Measurements from ENCODE around the gene CMTM3.
"Not testable (repeated sequence)": the region's sequence is repeated elsewhere in the genome, so short reads cannot be mapped to it uniquely, and the experiment has no call there.

The CMTM3 gene, protein sequence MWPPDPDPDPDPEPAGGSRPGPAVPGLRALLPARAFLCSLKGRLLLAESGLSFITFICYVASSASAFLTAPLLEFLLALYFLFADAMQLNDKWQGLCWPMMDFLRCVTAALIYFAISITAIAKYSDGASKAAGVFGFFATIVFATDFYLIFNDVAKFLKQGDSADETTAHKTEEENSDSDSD

DNA sequence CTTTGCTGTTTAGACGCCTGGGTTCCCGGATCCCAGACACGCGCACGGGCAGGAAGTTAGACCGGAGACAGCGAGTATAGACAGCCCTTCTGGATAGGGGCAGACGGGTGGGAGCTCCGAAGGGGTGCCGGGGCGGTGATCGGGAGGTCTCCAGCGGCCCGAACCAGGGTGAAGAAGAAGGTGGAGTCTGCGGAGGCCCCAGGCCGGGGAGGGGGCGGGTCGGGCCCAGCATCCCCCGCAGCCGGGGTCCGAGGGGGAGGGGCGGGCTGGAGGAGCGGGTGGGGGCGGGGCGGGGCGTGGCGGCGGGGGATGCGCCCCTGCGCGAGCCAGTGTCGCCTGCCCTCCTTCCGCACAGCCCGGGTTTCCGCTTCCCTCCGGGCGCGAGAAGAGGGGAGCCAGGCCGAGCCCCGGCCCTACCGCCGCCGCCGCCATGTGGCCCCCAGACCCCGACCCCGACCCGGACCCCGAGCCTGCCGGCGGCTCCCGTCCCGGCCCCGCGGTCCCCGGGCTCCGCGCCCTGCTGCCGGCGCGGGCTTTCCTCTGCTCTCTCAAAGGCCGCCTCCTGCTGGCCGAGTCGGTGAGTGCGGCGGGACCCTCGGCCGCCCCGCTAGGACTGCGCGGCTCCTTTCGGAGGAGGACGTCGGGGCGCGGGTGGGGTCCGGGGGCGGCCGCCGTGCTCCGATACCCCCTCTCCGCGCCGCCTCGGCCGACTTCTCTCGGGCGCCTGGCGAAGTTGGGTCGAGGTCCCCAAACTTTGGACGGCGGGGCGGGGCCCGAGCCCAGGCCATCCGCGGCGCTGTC is at the start of gene CMTM3:
TSS of gene CMTM3 (plus strand) at position 329 of the 801 bp plus-strand sequence. CDS start at position 431, 102 bp downstream.
- DNase-seq, result peak; percentile 49 to 54

DNA sequence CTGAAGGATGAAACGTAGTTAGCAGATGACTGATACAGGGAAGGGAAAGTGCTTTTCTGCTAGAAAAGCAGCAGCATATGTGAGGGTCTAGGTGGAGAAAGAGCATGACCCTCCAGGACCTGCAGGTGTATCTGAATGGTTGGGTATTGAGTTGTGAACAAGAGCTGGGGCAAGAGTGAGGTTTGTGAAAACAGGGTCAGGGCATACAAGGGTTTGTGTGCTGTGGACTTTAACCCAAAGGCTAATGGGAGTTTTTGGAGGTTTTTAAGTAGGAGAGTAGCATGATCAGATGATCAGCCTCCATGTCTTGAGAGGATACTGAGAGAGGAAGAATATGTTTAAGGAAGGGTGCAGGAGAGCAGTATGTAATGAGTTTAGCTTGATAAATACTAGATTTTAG is 44.4 kb upstream of the CMTM3 start:
- DNase-seq, result no peak

DNA sequence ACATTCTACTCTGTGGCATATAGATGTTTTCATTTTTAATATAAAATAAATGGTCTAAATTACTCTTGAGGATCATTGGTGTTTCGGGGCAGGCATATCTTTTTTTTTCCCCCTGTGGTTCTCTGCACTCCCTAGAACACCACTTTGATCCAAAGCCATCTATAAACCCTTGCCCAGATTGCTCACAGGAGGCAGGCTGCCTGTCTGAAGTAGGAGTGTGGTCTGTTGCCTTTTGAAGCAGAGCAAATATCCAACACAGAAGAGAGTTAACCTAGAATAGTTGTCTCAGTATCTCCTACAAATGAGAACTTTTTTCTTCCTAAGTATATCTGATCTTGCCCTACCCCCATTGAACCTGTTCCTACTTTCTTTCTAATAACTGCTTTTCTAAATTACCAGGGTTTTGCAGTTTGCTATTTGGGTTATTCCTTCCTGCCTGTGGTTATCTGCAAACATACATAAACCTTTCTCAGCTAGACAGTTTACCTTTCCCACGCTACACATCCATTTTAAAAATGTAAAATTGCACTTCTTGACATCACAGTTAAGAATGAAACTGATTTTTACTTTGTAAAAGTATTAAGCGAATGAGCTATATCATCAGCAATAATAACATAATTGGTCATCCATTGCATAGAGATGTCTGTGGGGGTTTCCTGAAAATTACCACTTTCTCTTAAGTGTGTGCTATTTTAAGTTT is 43.0 kb upstream of the CMTM3 start:
- no peak for DNase-seq

DNA sequence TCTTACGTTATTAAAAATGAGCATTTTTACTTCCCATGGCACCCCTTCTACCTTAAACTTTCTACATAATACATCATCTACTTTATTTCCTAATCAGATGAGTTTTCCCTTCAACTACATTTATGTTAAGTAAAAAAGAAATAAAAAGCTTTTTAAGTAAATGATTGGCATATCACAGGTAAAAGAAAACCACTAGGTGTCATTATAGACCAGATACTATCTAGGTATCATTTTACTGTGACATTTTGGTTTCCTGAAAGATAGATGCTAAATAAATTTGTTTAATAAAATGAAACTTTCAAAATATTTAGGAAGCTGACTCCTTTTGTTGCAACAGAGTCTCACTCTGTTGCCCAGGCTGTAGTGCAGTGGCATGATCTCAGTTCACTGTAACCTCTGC is 42.1 kb upstream of the CMTM3 start:
- no peak for DNase-seq

DNA sequence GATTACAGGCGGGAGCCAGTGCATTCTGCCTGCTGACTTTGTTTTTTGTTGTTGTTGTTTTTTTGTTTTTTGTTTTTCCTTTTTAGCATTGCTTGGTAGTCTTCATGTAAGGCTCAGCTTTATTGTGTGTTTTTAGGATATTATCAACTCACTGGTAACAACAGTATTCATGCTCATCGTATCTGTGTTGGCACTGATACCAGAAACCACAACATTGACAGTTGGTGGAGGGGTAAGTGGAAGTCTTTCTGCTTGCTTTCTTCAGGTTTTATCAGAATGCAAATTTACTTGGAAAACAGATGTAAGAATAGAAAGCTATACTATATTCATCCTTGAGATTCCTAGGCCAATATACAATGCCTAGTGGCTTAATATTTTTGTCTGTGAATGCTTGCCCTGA is 41.5 kb upstream of the CMTM3 start:
- DNase-seq, result no peak

DNA sequence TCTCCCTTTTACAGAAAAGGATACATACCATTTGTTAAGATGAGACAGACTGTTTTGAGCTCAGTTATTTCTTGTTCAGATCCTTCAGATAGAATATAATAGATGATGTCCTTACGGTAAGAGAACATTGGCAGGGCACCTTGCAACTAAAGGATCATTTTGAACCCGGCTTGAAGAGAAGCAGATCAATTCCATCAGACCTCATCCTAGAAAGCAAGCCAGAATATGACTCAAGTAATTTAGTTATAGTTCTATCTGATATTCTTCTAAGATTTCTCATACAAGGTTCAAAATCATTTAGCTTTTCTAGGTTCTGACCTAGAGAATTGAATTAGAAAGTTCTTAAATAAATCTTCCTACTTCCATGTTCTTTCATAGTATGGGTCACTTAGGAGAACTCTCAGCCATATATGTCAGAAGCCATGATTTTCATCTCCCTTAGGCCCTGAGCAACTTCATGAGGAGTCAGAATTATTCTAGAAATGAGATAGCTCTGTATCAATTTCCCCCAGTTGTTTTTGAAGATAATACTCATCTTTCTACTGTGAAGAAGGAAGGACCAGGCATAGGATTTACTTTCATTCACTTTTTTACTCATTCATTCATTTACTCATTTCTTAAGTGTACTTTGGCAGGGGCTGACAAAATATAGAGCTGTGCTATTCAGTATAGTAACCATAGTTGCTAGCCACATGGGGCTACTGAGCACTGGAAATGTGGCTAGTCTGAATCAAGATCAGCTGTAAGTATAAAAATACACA is 40.8 kb upstream of the CMTM3 start:
- no peak for DNase-seq

DNA sequence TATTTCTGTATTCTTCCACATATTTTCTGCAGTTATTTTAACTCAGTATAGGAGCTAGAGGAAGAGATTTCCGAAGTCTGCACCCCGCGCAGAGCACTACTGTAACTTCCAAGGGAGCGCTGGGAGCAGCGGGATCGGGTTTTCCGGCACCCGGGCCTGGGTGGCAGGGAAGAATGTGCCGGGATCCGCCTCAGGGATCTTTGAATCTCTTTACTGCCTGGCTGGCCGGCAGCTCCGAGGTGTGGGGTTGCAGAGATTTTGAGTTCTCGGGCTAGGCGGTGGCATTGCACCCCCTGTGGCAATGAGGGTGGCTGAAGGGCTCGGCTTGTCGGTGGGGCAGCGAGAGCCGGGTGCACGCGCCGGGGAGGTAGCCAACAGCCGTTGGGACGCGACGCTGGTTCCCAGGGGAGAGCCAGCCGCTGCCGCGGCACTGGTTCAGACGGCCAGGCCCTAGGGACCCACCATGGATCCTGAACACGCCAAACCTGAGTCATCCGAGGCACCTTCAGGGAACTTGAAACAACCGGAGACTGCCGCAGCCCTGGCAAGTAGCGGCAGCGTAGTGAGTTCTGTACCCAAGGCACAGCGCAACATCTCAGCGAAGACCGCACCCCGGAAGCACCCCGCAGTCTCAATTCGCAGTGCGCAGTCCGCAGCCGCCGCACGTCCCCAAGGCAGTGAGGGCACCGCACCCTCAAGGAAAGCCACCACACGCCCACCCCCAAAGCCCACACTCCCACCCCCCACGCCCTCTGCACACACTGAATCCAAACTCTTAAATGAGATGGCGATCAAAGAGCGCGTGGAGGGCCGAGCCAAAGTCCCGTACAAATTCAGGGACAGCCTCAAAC is 38.2 kb upstream of the CMTM3 start, which contains the start of gene CMTM1:
TSS of gene CMTM1 (plus strand) at position 389 of the 851 bp plus-strand sequence. CDS start at position 464, 75 bp downstream.
- no peak for DNase-seq

DNA sequence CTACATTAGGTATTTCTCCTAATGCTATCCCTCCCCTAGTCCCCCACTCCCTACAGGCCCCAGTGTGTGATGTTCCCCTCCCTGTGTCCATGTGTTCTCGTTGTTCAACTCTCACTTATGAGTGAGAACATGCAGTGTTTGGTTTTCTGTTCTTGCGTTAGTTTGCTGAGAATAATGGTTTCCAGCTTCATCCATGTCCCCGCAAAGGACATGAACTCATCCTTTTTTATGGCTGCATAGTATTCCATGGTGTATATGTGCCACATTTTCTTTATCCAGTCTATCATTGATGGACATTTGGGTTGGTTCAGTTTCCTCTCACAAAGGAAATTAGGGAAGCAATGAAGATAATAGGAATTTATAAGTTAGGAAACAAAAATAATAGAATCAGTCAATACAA is 37.2 kb upstream of the CMTM3 start:
- not testable (repeated sequence) for DNase-seq

DNA sequence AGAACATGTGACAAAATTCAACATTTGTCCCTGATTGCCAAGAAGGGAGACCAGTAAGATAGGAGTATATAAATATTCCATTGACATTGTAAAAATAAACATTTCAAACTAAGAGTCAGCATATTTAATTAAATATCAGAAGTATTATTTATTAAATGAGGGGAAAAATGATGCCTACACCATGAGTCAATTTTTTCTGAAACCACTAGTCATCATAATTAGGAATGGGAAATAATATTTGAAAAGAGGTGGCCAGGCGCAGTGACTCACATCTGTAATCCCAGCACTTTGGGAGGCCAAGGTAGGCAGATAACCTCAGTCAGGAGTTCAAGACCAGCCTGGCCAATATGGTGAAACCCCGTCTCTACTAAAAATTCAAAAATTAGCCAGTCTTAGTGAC is 36.1 kb upstream of the CMTM3 start:
- DNase-seq, result no peak

DNA sequence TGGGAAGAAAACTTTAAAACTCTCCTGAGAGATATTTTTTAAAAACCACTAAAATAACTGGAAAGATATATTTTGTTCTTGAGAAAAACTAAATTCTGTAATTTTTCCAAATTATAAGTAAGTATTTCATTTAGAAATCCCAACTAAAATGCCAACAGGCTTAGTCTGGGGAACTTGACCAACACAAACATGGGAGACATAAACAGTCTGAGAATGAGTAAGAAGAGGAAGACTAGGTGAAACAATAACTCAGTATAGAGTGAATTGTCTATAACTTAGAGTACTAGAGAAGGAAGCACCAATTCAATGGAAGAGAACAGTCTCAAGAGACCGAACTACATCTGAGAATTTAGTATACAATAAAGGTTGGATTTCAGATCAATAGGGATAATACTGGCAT is 35.4 kb upstream of the CMTM3 start:
- DNase-seq, result no peak

DNA sequence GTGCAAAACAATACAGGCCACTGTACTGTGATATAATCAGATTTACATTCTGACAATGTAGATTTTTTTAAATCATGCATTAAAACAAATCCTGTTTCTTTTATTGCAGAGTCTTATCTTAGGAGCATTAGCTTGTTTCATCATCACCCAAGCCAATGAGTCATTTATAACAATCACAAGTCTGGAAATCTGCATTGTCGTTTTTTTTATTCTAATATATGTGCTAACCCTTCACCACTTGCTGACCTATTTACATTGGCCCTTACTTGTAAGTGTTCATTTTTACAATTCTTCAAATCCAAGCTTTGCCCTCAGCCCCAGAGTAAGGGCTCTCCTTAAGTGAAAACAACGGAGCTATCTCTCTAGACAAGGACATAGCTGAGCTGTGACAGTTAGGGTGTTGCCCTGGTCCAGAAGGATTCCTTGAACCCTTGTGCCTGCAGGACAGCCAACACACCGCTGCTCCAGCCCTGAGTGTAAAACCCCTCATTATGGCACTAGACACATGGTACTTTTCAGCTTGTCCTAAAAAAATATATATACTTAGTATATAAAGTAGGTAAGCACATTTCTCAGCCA is 34.6 kb upstream of the CMTM3 start:
- DNase-seq, result no peak

DNA sequence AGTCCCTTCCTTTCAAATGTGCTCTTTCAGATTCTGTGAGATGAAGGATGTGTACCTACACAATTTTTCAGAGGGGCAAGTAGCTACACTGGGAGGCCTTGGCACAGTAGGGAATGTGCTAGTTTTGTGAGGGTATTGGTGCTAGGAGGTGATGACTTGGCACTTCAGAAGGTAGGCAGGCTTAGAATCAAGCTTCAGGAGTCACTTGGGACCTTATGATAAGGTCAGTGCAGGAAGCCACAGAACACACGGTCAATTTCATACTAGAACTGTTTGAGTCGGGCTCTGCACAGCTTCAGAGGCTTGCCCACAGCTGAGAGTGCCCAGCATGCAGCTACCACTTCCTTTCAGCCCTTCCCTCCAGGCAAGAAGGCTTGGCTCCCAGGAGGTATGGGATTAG is 32.1 kb upstream of the CMTM3 start:
- DNase-seq, result no peak

DNA sequence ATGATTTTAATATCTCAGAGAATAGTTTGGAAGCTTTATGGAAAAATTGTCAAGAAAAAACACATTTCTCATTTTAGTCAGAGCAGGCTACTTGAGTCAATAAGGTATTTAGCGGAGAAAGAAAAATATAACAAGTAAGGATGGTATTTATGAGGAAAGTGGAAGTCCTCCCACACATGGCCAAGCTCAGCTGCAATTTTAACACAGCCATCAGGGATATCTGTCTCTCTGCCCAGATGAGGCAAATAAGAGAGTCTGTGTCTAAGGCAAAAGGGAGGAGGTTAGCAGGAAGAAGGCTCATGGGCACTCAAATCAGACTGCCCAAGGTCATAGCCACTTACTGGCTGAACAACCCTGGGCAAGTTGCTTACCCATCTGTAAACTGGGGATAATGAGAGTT is 30.4 kb upstream of the CMTM3 start:
- no peak for DNase-seq

DNA sequence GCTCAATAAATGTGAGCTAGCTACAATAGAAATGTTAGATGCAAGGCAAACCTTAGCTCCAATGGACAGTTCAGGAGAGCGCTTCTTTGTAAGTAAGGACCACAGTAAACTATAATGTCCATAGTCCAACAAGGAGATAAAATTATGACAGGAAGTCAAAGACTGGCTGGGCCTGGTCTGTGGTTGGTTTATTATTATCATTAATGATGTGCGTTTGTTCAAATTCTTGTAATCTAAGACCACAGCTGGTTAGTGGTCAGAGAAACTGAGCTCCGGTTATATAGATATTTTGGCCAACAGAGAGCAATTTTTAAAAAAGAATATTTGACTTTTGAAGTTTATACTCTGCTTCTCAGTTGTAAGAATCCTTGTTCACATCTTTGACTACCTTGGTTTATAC is 30.0 kb upstream of the CMTM3 start:
- no peak for DNase-seq

DNA sequence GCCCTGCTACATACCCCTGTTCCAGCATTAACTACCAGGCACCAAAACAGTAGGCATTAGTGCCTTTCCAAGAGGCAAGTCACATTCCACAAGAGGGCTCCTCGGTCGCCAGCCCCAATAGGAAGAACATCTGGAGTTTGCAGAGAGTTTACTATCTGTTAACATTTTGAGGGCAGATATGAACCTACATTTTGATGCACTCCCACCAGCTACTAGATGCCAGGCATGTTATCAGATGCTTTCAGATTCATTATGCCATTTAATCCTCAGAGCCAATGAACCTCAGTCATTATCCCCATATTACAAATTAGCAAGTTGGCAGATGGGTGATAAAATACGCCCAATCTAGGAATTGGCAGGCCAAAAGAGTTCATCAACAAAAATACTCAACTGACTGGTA is 29.4 kb upstream of the CMTM3 start:
- no peak for DNase-seq

DNA sequence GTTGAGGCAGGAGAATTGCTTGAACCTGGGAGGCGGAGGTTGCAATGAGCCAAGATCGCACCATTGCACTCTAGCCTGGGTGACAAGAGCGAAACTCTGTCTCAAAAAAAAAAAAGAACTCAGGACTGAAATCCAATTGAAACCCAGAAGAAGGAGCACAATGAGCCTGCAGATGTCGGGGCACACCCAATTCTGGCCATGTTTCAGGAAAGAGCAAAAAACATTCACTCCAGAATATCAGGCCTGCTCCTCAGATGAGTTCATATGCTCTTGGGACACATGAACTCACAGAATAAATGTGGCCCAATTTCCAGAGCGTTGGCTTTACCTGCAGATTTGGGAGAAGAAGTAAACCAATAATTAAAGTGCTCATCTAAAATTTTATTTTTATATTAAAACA is 28.2 kb upstream of the CMTM3 start:
- no peak for DNase-seq

DNA sequence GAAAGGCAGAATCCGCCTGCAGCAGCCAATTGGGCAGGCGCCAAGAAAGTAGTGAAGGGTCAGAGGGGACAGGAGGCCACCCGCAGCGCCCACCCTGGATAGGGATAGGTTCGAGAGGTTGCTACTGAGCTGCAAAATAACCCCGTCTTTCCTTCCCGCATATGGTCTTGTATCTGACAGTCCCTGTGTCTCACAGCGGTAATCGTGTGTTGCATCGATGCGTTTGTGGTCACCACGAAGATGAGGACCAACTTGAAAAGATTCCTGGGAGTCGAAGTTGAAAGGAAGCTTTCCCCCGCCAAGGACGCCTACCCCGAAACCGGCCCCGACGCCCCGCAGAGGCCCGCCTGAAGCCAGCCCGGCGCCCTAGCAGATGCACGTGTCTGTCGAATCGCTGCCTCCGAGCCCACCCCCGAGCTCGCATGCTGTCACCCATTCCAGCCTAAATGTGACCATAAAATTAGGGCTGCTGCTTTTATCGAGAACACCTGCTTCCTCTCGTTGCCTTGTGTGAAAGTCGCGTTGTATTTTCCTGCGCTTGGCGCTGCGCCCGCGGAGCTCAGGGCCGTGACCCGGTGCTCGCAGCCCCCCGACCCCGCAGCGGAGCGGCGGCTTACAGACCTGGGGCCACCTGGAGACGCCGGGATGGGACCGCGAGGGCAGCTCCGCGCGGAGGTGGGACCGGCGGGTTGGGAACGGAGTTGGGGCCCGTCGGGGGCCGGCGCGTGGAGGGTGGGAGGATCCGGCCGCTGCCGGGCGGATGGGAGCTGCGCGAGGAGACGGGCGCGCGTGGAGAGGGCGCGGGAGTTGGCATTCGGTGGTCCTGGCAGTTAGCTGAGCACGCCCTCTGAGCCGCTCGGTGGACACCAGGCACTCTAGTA is 25.6 kb upstream of the CMTM3 start, which contains the start of gene CMTM2:
TSS of gene CMTM2 (plus strand) at position 813 of the 881 bp plus-strand sequence. CDS start 145 bp downstream, outside the sequence.
- DNase-seq, result no peak

DNA sequence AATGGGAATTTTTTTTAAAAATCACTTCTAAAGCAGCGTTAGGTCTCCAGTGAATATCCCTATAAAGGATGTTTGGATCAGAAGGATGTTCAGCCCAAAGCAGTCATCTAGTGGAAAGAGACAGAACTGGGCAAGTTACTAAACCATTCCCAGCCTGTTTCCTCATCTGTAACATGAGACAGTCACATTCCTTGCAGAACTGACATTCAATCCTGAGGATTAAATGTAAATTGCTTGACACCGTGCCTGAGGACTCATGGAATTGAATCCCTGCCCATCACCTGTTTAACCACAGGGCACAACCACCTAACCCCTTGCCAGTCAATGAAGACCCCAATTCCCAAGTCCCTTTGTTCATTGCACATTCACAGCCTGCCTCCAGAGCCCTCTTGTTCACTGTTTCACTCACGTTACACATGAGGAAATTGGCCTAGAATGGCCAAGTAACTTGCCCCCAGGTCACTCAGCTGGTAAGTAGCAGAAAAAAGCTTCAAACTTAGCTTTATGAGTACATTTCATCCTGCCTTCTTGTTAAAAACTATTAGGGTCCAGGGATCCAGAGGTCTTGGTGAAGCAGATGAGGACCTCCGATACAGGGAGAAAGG is 23.8 kb upstream of the CMTM3 start:
- no peak for DNase-seq

DNA sequence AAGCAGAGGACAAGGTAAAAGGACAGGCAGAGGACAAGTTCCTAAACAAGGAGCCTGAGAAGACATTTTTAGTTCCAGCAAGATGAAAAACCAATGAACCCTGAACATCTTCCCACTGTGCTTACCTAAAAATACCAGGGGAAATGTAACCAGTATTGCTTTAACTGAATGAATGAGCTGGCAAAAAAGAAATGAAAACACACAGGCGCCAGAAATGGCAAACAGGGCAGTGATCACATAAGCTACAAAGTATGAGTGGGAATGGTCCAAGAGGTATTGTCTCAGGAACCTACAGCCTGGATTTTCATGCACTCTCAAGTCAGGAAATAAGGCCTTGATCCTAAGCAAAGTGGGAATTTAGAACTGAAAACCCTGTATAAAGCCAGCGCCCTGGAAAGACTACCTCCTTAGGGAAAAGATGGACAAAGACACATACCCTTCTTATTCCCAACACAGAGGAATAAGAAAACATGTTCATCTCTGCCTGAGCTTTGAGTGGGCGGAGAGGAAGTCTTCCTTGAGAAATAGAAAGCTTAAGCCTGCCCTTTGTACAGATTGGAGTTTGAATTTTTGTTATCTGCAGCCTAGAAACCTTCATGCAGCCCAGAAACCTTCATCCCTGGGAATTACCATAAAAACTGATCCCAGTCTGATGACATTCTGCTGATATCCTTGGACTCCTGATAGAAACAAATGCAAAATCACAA is 23.1 kb upstream of the CMTM3 start:
- DNase-seq, result no peak
